GM18520 (cell line): ENCODE results near the gene MICOS13.

Experiments used
- ATAC-seq: cut with Tn5 transposase; IDR thresholded peaks from one replicate; pipeline ENCODE4 v1.9.1; 2021; ENCODE audit not compliant: unreplicated experiment

Gene MICOS13

GRCh38 chr19:5628919-5629481 is 51.3 kb downstream of the MICOS13 start:
- ATAC-seq = no peak

DNA sequence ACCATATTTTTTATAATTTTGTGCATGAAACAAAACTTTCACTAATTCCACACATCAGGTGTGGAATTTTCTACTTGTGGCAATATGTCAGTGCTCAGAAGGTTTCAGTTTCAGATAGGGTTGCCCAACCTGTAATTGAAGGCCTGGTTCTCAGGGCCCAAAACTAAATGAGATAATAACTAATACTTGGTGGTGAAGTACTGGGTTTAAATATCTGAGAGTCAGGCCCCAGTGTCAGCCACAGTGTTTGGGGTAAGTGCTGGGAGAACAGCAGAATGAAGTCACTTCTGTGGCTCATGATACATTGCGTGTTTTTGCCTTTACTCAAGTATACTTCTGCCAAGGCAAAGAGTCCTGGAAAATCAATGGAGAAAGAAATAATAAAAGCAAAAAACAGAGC is 51.9 kb downstream of the MICOS13 start:
- ATAC-seq = no peak
